IMR-90 (cell line): ENCODE measurements around the gene PROSER2. TPM values are rescaled to one million over a fixed set of nuclear protein-coding genes. Genes with fewer than 3 reads are reported as not detected.

Experiments
- ATAC-seq: fragments of 200-7000 bp; cut with Tn5 transposase; 2 replicates; pipeline ENCODE4 v1.9.1; 2020; ENCODE audit warnings: low read depth, mild to moderate bottlenecking, moderate library complexity
- BruUV-seq: library from RNA; stranded (reverse); fragments of 400-500 nt; replicated peaks from 2 replicates; lab custom pipeline; 2021; lab: Mats Ljungman, UMichigan
- CTCF ChIA-PET: fragments of 300-600 bp; formaldehyde crosslinking; extraction: SDS; loops from one replicate; lab custom pipeline; 2021; ENCODE audit warnings: antibody characterized with exemption; lab: Yijun Ruan, JAX
- POLR2A ChIA-PET: fragments of 300-600 bp; sonication (Branson Sonifier 250); formaldehyde crosslinking; loops from one replicate; lab custom pipeline; 2022; ENCODE audit warnings: antibody characterized with exemption; ENCODE audit not compliant: unreplicated experiment; lab: Charles Lee
- DNase-seq: peaks from one replicate; pipeline ENCODE4 v3.0.0; 2013
- H2AFZ ChIP-seq: replicated peaks from 2 replicates; pipeline ENCODE3; 2013; ENCODE audit warnings: low read length, mild to moderate bottlenecking; ENCODE audit not compliant: poor library complexity
- H2AK5ac ChIP-seq: 2 replicates; pipeline ENCODE4 v1.6.1; 2013; ENCODE audit warnings: low read depth, low read length, inconsistent platforms
- H2AK9ac ChIP-seq: replicated peaks from 2 replicates; pipeline ENCODE3; 2013; ENCODE audit warnings: mild to moderate bottlenecking, low read depth, low read length, moderate library complexity; ENCODE audit not compliant: poor library complexity
- H2BK120ac ChIP-seq: 2 replicates; pipeline ENCODE4 v1.6.1; 2013; ENCODE audit warnings: low read depth, low read length, inconsistent platforms
- H2BK15ac ChIP-seq: 3 replicates; pipeline ENCODE4 v1.6.1; 2013; ENCODE audit warnings: low read depth, low read length, inconsistent platforms
- H2BK20ac ChIP-seq: 2 replicates; pipeline ENCODE4 v1.6.1; 2013; ENCODE audit warnings: low read depth, mild to moderate bottlenecking, inconsistent platforms, low read length, moderate library complexity
- H2BK5ac ChIP-seq: 2 replicates; pipeline ENCODE4 v1.6.1; 2013; ENCODE audit warnings: mild to moderate bottlenecking, low read depth, low read length, inconsistent platforms; ENCODE audit not compliant: poor library complexity, severe bottlenecking
- H3K14ac ChIP-seq: replicated peaks from 2 replicates; pipeline ENCODE4 v1.6.1; 2013; ENCODE audit warnings: low read depth, low read length, inconsistent platforms
- H3K18ac ChIP-seq: 2 replicates; pipeline ENCODE4 v1.6.1; 2013; ENCODE audit warnings: low read depth, low read length, control low read depth
- H3K23ac ChIP-seq: 2 replicates; pipeline ENCODE4 v1.6.1; 2013; ENCODE audit warnings: low read depth, low read length, inconsistent platforms
- H3K27ac ChIP-seq: 2 replicates; pipeline ENCODE4 v1.5.1; 2013; ENCODE audit warnings: mild to moderate bottlenecking, control low read depth, low read length; ENCODE audit not compliant: insufficient read depth
- H3K27me3 ChIP-seq: 2 replicates; pipeline ENCODE4 v1.6.1; 2013; ENCODE audit warnings: low read length; ENCODE audit not compliant: control insufficient read depth, insufficient read depth
- H3K36me3 ChIP-seq: 2 replicates; pipeline ENCODE4 v1.6.1; 2013; ENCODE audit warnings: low read length, mixed read lengths; ENCODE audit not compliant: control insufficient read depth, insufficient read depth
- H3K4ac ChIP-seq: 2 replicates; pipeline ENCODE4 v1.6.1; 2013; ENCODE audit warnings: low read depth, low read length, inconsistent platforms
- H3K4me1 ChIP-seq: 2 replicates; pipeline ENCODE4 v1.6.1; 2013; ENCODE audit warnings: low read length, mixed read lengths; ENCODE audit not compliant: control insufficient read depth, insufficient read depth
- H3K4me2 ChIP-seq: 2 replicates; pipeline ENCODE4 v1.6.1; 2013; ENCODE audit warnings: low read depth, mild to moderate bottlenecking, control low read depth, low read length, moderate library complexity
- H3K4me3 ChIP-seq: 2 replicates; pipeline ENCODE4 v1.5.1; 2013; ENCODE audit warnings: low read depth, mild to moderate bottlenecking, control low read depth, low read length, moderate library complexity; ENCODE audit not compliant: insufficient read depth
- H3K56ac ChIP-seq: 2 replicates; pipeline ENCODE4 v1.6.1; 2013; ENCODE audit warnings: low read length, inconsistent platforms; ENCODE audit not compliant: insufficient read depth; ENCODE audit errors: extremely low read depth
- H3K79me1 ChIP-seq, 2 experiments: 2 replicates each; pipeline ENCODE4 v1.6.1; 2013; ENCODE audit warnings: low read length in 2 of 2, inconsistent platforms in 1 of 2, low read depth in 1 of 2
- H3K9ac ChIP-seq: 2 replicates; pipeline ENCODE4 v1.6.1; 2013; ENCODE audit warnings: low read depth, low read length, control low read depth
- H3K9me1 ChIP-seq: 2 replicates; pipeline ENCODE4 v1.6.1; 2013; ENCODE audit warnings: low read length, inconsistent platforms; ENCODE audit not compliant: insufficient read depth
- H3K9me3 ChIP-seq: 2 replicates; pipeline ENCODE4 v1.6.1; 2013; ENCODE audit warnings: low read length; ENCODE audit not compliant: control insufficient read depth, insufficient read depth
- H4K20me1 ChIP-seq: 2 replicates; pipeline ENCODE4 v1.6.1; 2013; ENCODE audit warnings: low read length, inconsistent platforms; ENCODE audit not compliant: insufficient read depth
- H4K5ac ChIP-seq: 2 replicates; pipeline ENCODE4 v1.6.1; 2013; ENCODE audit warnings: mild to moderate bottlenecking, low read depth, low read length, control low read depth
- H4K8ac ChIP-seq, 2 experiments: 2 replicates each; pipeline ENCODE4 v1.6.1; 2013; ENCODE audit warnings: low read depth in 2 of 2, low read length in 2 of 2, control low read depth in 1 of 2, inconsistent platforms in 1 of 2
- H4K91ac ChIP-seq: 2 replicates; pipeline ENCODE4 v1.6.1; 2013; ENCODE audit warnings: low read depth, low read length, inconsistent platforms; ENCODE audit not compliant: insufficient read depth
- BHLHE40 ChIP-seq: fragments of 150-350 bp; IDR thresholded peaks from 2 replicates; pipeline ENCODE4 v1.6.1; 2016; ENCODE audit warnings: mild to moderate bottlenecking, low read depth, low read length
- FOS ChIP-seq: fragments of 150-350 bp; IDR thresholded peaks from 2 replicates; pipeline ENCODE4 v1.6.1; 2016; ENCODE audit warnings: low read depth, low read length
- MAFK ChIP-seq: IDR thresholded peaks from 2 replicates; pipeline ENCODE4 v1.6.1; 2012; ENCODE audit warnings: low read depth, low read length, improper control_type of control experiment
- MAZ ChIP-seq: IDR thresholded peaks from 2 replicates; pipeline ENCODE4 v1.6.1; 2012; ENCODE audit warnings: low read depth, mild to moderate bottlenecking, low read length, improper control_type of control experiment, moderate library complexity, borderline replicate concordance
- MXI1 ChIP-seq: IDR thresholded peaks from 2 replicates; pipeline ENCODE4 v1.6.1; 2012; ENCODE audit warnings: low read depth, mild to moderate bottlenecking, low read length, moderate library complexity, borderline replicate concordance
- NFE2L2 ChIP-seq: fragments of 150-350 bp; IDR thresholded peaks from 2 replicates; pipeline ENCODE4 v1.6.1; 2016; ENCODE audit warnings: low read depth, mild to moderate bottlenecking, low read length
- POLR2A ChIP-seq: IDR thresholded peaks from 2 replicates; pipeline ENCODE4 v1.6.1; 2012; ENCODE audit warnings: mild to moderate bottlenecking, low read depth, low read length
- RFX5 ChIP-seq: IDR thresholded peaks from 2 replicates; pipeline ENCODE4 v1.8.0; 2012; ENCODE audit warnings: low read depth, mild to moderate bottlenecking, low read length, moderate library complexity
- WGBS, 2 experiments: methylation state at CpG; one replicate each; pipeline versions ENCODE4 v1.1.5 to v1.1.7; 2013; ENCODE audit warnings: missing lambda C conversion rate in 2 of 2; ENCODE audit not compliant: insufficient read length in 1 of 2; ENCODE audit errors: extremely low coverage in 2 of 2; 5-methylcytosine and 5-hydroxymethylcytosine counted together
- dilution Hi-C: fragments of 300-500 bp; cut with HindIII; formaldehyde crosslinking; loops from one replicate; pipeline ENCODE4 v1.14.3; 2018; ENCODE audit warnings: low sequenced_read_pairs; ENCODE audit not compliant: unreplicated experiment
- in situ Hi-C: fragments of 300-500 bp; cut with MboI; formaldehyde crosslinking; loops from 3 replicates; pipeline ENCODE4 v1.14.3; 2019; ENCODE audit warnings: low sequenced_read_pairs, inconsistent platforms, mixed read lengths
- intact Hi-C: fragments of 100-400 bp; cut with micrococcal nuclease; formaldehyde crosslinking; loops from 2 replicates; pipeline ENCODE4 v1.10.0; 2022
- polyA plus RNA-seq, 3 experiments: library from polyadenylated mRNA; depleted of rRNA; stranded (reverse); fragments of >200 nt; gene quantifications; 2 replicates each; pipeline ENCODE4 v1.2.3, GENCODE V29; 2012; ENCODE audit warnings: low replicate concordance in 1 of 3
- total RNA-seq: library from RNA; depleted of rRNA; stranded (reverse); fragments of >200 nt; gene quantifications from 2 replicates; pipeline ENCODE4 v1.2.3, GENCODE V29; 2012
- TF ChIP-seq, protein P1 (sequence below): fragments of 150-350 bp; IDR thresholded peaks from 2 replicates; pipeline ENCODE4 v1.6.1; 2017; ENCODE audit warnings: mild to moderate bottlenecking, antibody characterized with exemption, low read length, low read depth

Gene PROSER2
- total and polyA plus RNA-seq, 2 of the 4 experiments (the other 2 are of a cell fraction), result 1.4 to 2.0 TPM

DNA sequence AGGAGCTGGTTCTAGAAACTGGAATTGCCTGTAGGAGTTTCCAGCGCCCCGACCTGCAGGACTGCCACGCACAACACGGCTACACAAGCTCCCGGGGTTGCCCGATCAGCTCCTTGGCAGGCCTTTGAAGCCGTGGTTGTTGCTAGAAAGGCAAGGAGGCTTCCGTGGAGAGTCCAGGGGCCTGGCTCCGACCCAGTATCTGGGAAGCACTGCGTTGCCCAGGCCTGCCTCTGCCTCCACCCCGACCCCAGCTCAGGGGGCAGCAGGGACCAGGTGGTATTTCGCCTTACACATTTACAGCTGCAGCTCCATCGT lies 54.4 kb downstream of the PROSER2 start:
- Histone ChIP-seq H3K36me3 (no peaks in the 10 kb centered on the region), H3K9me1 (peaks cover 26% of the 10 kb centered on the region), H2BK120ac (no peak overlapping the region), H3K79me1 (no peaks in the 10 kb centered on the region), H4K91ac (no peak overlapping the region), H3K9ac (no peak overlapping the region), H3K4me1 (peaks cover 22% of the 10 kb centered on the region), H2BK5ac (no peak overlapping the region), H2AK9ac (no peak overlapping the region), H3K4me3 (no peak overlapping the region), H4K20me1 (no peaks in the 10 kb centered on the region), H4K8ac (no peak overlapping the region), H3K18ac (no peak overlapping the region), H3K4me2 (no peak overlapping the region), H3K27ac (no peak overlapping the region), H3K9me3 (no peaks in the 10 kb centered on the region), H2AFZ (no peak overlapping the region), H3K27me3 (no peaks in the 10 kb centered on the region), H2BK20ac (no peak overlapping the region), H2AK5ac (no peak overlapping the region), H2BK15ac (no peak overlapping the region), H3K56ac (no peak overlapping the region), H3K23ac (no peak overlapping the region), H3K4ac (no peak overlapping the region), H4K5ac (no peak overlapping the region), H3K14ac (no peak overlapping the region)
- WGBS, 2 experiments, result 83% methylated on average over 5 of the region's 13 CpGs; no CpG with 5 or more reads in 1 of the 2 experiments
- dilution Hi-C loops, result no loop called here
- in situ Hi-C loops, result no loop called here
- DNase-seq, result no peak
- no peak for ATAC-seq
- ChIA-PET POLR2A (no interaction called here), CTCF (no interaction called here)
- BruUV-seq, result no TSS peak
- TF ChIP-seq RFX5 (no peak), NFE2L2 (no peak), FOS (no peak), POLR2A (no peak), BHLHE40 (no peak), MAFK (no peak), MXI1 (no peak), MAZ (no peak)
- TF ChIP-seq, protein P1, sequence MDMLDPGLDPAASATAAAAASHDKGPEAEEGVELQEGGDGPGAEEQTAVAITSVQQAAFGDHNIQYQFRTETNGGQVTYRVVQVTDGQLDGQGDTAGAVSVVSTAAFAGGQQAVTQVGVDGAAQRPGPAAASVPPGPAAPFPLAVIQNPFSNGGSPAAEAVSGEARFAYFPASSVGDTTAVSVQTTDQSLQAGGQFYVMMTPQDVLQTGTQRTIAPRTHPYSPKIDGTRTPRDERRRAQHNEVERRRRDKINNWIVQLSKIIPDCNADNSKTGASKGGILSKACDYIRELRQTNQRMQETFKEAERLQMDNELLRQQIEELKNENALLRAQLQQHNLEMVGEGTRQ, result no peak
- intact Hi-C loops, result no loop called here
